Activated CD8-positive, alpha-beta memory T cell treated with anti-CD3 and anti-CD28 coated beads, Interleukin-2, amount 50 U/mL, for 24 hours (primary cell): ENCODE measurements around the gene KLK2.

ENCODE experiments used
- DNase-seq: peaks from one replicate; pipeline ENCODE4 v3.0.0-alpha.2; 2020; ENCODE audit errors: extremely low read depth

The KLK2 gene

DNA sequence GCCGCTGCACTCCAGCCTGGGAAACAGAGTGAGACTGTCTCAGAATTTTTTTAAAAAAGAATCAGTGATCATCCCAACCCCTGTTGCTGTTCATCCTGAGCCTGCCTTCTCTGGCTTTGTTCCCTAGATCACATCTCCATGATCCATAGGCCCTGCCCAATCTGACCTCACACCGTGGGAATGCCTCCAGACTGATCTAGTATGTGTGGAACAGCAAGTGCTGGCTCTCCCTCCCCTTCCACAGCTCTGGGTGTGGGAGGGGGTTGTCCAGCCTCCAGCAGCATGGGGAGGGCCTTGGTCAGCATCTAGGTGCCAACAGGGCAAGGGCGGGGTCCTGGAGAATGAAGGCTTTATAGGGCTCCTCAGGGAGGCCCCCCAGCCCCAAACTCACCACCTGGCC lies at the start of gene KLK2:
Gene KLK2 (plus strand): TSS at position 384 of the 400 bp plus-strand sequence. CDS start 35 bp downstream, outside the sequence.
- DNase-seq, result no peak

DNA sequence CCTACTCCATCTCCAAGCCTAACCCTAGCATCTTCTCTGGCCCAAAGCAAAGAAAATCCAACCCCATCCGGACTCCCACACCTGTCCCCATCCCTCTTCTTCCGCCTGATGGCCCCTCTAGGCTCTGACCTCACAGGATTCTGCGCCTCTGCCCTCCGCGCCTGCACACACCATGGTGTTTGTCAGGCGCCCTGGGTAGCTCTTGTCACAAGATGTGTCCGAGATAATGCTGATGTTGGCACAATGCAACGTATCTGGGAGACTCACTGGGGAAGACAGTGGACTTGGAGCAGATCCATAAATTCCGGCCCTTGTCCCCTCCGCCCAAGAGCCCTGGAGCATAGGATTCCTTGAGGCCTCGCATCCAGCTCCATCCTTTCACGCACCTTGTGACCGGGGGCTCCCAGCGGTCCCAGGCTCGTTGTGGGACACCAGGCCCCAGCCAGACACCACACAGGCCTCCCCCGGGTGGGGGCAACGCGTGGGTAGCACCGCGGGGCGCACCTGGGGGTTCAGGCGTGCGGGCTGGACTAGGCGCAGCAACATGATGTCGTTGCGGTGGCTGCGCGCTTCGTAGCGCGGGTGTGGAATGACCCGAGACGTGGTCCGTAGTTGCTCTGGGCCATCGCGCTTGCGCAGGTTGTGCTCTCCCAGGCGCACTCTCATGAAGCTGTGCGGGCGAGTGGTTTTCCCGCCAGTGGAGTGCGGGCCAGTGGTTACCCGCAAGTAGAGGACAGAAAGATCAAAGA lies 46.6 kb upstream of the KLK2 start:
- DNase-seq, result no peak

DNA sequence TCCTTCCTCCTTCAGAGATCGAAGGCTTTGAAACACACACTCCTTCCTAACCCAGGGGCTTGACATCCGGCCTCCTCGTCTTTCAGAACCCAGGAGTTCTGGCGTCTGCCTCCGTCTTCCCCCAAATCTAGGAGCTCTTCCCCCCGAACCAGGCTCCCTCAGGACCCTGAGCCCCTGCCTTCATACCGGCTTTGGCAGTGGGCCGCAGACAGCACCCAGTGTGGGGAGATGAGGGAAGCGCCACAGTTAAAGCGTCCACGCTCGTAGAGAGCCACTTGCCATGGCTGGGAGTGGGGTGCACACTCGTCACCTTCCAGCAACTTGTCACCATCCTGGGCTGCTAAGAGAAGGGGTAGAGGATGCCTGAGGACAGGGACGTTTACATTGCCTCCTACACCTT lies 45.8 kb upstream of the KLK2 start:
- no peak for DNase-seq

DNA sequence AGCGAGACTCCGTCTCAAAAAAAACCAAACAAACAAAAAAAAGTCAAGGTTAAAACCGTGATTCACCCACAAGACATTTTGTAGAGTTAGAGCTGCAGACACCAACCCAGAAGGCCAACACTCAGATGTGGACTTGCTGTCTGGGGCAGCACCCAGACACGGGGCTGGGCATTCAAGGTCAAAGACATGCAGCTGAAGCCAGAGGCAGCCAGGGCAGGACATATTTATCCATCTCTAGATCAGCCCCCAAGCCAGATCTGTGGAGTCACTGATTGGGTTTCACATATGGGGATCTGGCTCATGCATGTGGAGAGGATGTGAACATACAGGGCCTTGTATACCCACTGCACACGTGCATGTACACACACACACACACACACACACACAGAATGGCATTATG lies 43.4 kb upstream of the KLK2 start:
- DNase-seq, result no peak

DNA sequence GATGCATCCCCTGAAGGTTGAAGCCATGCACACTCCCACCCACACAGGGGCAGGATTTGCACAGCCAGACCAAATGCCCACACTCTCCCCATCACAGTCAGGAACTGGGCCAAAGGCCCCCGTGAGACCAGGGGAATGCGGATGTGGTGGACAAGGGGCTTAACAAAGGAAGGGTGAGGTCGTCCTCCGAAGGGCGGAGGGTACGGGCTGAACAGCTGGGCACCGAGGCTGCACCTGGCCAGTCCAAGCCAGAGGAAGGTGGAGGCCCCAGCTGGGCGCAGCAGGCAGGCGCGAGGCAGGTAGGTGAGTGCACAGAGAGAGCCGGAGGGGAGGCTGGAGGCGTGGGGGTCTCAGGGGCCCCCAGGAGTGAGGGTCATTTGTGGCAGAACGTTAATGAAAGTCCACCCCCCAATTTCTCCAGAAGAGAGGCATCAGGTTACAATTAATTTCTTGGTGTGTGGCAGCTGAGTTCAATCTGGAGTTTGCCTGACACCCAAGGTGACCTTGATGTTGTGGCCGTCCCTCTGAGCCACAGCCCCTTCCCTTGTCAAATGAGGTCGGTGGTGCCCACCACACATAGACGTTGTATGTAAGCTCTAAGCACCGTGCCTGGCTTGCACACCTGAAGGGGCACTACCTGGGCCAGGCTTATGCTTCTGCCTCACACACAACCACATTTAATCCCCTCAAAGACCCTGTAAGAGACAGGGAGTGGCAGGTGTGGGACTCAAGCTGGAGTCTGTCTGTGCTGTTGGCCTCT lies 42.8 kb upstream of the KLK2 start:
- DNase-seq, result no peak

DNA sequence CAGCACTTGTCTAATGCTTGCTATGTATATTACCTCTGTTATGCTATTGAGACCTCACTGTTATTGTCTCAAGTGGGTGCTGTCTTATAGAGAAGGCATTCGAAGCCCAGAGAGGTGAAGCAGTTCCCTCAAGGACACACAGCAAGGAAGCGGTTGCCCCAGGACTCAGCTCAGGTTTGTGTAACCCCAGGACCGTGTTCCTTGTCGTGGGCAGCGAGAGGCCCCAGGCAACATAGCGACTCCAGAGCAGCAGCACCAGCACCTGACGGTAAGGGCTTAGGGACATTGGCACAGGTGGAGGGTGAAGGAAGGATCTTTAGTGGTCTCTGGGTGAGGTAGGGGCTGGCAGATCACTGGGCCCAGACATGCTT lies 42.2 kb upstream of the KLK2 start:
- no peak for DNase-seq

DNA sequence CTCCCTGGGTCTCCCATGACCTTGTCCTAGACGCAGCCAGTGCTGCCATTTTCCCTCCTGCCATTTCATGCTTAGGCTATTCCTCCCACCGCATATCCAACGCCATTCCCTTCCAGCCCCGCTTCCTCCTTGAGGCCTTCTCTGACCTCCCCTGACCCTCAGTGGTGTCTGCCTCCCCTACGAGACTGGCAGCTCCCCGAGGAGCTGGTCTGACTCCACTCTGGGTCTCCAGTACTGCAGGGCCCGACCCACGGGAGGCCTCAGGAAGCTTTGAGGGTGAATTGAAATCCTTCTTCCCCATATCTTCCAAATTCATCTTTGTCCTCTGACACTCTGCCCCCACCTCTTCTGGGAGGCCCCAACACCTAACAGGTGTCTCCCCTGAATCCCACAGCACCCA lies 40.6 kb upstream of the KLK2 start:
- no peak for DNase-seq

DNA sequence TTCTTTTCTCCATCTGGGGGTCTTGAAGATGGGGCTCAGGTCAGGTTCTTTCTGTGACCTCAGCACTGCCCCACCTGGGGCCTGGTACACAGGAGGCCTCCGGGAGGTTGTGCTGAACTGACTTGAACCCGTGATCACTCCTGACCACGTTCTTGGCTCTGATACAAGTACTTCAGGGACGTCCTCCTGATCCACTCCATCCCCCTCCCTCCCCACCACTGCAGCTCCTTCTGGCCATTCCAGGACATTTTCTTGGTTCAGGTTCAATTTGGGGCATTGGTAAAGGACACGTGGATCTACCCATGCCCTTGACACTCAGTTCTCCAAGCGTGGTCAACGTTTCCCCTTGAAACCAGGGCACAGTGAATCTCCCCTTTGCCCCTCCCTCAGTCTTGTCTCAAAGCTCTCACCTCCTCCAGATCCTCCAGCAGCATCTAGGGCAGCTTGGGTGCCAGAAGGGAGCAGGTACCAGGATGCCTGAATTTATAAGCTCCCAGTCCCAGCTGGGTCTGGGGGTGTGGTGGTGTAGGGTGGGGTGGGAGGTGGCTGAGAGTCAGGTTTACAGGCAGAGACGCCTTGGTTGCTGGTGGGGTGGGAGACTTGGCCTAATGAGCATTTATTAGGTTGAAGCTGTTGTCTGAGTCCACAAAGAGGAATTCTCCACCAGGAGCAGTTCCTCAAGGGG lies 40.0 kb upstream of the KLK2 start, which contains the start of gene KLK15:
Gene KLK15 (minus strand): TSS at position 458 of the 685 bp plus-strand sequence. CDS start 2,082 bp downstream, outside the sequence.
- DNase-seq, result no peak

DNA sequence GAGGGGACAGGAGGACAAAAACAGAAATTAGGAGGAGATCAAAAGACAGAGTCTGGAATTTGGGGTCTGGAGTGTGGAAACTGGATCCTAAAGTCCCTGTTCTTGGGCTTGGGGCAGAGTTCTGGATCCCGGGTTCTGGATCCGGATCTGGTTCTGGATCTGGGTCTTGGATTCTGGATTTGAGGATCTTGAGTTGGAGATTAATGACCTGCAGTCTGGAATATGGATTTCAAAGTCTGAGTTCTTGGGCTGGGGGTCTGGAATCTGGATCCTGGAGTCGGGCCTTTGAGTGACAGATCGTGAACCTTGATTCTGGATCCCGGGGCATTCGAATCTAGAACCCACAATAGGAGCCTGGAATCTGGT lies 39.5 kb upstream of the KLK2 start:
- no peak for DNase-seq

DNA sequence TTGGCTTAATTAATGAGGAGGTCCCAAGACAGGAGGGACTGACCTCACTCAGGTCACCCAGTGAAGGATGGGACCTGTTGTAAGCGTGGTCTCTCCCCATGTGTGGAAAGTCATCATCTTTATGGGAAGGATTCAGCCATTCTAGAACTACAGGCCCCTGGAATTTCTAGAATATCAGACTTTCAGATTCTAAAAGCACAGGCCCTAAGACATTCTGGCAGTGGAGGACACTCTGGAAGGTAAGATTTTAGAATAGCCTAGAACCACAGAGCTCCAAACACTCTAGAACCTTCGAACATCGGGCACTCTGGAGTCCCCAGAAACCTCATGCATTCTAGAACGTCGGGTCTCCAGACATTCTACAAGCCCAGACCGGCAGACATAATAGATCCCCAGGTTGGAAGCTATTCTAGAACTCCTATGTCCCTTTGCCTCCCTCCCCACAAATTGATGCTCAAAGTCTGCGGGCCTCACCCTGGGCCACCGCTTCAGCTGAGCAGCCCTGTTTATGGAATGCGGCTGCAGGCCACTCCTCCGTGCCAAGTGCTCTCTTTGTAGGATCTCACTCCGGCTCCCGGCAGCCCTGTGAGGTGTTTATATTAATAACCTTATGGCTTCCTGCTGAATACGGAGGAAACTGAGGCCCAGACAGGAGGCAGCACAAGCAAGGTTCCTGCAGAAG lies 38.0 kb upstream of the KLK2 start:
- no peak for DNase-seq

DNA sequence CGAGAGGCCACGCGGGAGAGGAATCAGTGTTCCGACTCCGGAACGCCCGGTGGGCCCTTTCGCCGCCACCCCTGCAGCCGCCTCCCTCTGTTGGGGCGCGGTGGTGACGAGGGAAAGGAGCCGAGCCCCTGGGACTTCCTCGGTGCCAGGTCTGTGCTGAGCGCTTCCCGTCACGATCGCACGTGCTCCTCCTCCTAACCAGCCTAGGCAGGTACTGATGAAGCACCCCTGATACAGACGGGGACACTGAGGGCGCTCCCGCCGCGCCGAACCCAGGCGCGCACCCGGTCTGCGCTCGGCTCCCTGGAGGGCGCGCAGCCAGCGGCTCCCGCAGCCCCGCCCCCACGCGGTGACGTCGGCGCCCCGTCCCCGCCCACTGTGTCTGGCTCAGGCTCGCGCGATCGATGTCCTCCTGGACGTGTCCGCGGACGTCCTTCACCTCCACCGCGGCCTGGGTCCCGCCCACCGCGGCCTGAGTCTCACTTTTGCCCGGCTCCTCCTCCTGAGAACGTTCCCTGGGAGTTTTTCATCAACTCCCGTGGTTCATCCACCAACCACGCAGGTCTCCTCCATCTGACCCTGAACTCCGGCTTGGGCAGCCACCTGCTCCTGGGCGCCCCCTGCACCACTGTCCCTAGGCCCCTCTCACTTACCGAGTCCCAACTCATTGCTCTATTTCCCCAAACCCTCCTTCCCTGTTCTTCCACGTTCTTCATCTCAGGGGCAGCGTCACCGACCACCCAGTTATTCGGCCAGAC lies 37.3 kb upstream of the KLK2 start:
- peak; percentile 26 for DNase-seq

DNA sequence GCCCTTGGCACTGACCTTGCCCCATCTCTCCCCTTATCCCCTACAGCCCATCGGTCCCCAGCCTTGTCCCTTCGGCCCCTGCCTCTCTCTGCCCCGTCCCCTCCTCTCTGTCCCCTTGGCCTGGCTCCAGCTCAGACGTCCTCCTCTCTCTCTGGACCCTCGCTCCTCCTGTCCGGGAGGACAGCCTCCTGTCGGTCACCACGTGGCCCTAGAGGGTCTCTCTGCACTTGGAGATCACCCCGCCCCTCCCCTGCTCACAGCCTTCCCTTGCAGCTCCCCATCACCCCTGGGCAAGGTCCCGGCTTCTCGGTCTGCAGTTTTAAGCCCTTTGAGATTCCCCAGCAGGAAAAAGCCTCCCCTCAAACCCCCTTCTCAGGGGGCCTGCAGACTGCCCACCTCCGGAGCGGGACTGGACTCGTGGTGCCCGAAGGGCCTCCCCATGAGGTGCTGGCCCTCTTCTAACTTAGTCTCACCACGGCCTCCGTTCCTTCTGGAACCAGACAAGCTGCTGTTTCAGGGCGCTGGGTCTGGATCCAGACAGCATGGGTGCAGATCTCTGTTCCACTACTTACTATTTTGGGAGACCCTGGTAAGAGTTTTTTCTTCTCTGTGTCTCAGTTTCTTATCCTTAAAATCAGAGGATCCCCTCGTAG lies 36.6 kb upstream of the KLK2 start:
- DNase-seq, result no peak

DNA sequence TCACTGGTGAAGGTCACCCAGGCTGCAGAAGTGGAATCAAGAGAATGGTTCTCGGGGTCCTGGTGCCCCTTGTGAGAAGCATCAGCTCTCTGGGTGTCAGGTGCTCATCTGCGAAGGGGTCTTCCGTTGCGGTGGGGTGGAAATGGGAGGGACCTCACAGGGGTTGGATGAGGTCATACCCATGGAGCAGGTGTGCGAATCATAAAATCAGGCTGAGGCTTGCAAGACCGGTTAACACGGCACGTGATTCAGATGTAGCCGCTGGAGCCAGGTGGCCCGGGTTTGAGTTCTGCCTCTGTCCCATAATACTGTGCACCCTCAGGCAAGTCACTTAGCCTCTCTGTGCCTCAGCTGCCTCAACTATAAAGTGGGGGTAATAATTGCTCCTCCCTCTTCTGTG lies 35.9 kb upstream of the KLK2 start:
- DNase-seq, result no peak

DNA sequence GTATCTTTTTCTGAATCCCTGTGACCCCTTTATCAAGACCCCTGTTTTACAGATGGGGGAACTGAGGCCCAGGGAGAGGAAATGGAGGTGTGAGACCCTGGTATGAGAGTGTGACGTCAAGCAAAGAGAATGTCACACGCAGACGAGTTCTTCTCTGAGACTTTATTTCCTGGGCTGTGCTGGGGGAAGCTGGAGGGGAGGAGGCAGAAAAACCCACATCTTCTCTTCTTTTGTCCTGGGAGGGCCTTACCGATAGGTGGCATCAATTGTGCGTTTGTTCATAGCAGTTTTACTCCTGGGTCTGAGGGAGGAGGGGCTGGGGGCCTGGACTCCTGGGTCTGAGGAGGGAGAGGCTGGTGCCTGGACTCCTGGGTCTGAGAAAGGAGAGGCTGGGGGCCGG lies 35.0 kb upstream of the KLK2 start:
- DNase-seq, result no peak

DNA sequence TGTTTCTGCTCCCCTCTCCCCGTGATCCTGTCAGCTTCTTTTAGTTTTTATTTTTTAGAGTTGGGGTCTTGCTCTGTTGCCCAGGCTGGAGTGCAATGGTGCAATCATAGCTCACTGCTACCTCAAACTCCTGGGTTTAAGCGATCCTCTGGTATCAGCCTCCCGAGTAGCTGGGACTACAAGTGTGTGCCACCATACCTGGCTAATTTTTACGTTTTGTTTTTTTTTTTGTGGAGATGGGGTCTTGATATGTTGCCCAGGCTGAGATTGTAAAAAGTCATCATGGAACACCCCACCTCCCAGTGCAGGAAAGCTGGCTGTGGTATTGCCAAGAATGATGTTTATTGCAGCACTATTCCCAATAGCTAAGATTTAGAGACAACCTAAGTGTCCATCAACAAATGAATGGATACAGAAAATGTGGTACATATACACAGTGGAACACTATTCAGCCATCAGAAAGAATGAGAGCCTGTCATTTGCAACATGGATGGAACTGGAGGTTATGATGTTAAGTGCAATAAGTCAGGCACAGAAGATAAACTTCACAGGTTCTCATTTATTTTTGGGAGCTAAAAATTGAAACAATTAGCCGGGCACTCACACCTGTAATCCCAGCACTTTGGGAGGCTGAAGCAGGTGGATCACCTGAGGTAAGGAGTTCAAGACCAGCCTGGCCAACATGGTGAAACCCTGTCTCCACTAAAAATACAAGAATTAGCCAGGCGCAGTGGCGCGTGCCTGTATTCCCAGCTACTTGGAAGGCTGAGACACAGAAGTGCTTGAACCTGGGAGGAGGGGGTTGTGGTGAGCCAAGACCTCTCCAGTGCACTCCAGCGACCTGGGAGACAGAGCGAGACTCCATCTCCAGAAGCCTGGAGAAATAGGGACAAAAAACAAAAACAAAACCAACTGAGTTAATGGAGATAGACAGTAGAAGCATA lies 33.3 kb upstream of the KLK2 start:
- DNase-seq, result no peak

DNA sequence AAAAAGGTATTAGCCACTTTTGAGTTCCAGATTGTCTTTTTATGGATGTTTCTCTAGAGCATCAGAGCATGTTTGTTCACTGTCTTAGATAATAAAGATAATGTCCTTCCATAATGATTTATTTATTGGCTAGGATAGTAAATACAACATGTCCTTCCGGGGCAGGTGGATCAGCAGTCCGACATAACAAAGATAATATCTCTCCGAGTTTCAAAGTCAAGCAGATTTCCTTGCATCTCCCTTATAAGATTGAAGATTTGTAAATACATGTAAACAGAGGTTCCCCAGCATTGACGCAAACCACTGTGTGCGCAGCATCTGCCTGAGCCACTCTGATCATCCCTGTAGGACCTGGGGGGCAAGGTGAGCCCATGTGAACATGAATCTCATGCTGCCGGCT lies 31.1 kb upstream of the KLK2 start:
- no peak for DNase-seq

DNA sequence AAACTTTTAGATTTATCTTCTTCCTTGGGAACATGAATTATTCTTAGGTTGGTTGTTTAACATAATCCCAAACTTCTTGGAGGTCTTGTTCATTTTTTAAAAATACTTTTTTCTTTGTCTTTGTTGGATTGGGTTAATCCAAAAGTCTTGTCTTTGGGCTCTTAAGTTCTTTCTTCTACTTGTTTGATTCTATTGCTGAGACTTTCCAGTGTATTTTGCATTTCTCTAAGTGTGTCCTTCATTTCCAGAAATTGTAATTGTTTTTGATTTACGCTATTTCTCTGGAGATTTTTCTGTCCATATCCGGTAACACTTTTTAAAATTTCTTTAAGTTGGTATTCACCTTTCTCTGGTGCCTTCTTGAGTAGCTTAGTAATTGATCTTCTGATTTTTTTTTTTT lies 30.0 kb upstream of the KLK2 start:
- no peak for DNase-seq

DNA sequence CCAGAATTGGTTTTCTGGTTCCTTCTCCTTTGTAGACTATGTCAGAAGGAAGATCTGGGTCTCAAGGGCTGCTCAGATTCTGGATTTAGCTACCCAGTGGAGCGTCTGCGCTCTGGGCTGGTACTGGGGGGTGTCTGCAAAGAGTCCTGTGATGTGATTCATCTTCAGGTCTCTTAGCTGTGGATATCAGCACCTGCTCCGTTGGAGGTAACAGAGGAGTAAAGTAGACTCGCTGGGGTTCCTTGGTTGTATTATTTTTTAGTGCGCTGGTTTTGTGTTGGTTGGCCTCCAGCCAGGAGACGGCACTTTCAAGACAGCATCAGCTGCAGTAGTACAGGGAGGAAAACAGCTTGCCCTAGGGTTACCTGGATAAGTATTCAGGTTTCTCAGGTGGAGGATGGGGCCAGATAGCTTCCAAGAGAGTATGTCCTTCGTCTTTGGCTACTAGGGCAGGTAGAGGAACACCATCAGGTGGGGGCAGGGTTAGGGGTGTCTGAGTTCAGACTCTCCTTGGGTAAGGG lies 29.5 kb upstream of the KLK2 start:
- no peak for DNase-seq

DNA sequence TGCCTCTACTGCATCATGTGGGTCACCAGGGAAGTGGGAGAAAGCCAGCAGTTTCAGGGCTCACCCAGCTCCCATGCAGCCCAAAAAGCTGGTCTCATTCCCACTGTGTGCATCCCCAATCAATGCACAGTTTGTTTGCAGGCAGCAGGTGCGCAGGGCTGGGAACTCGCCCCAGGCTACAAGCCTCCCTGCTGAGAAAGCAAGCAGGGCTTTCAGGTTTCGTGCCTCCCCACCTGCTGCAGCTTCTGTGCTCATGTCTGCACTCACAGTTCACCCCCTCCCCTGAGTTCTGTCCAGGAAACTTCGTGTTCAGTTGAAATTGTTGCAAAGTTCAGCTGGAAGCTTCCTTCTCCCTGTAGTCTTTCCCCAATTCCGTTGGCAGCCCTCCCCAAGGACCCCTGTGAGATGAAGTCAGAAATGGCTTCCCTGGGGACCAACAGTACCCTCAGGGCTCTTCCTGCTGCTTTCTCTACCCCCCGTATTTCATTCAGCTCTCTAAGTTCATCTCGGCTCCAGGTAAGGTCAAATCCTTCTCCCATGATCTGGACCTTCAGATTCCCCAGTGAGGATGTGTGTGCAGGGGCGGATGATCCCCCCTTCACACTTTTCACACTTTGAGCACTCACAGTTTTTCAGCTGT lies 28.8 kb upstream of the KLK2 start:
- DNase-seq, result no peak
